OCI-LY1 (cell line): ENCODE measurements around the gene ST6GALNAC3.

Experiments
- H2AFZ ChIP-seq: fragments of 200-600 bp; sonication (generic), shearing (Covaris generic); 2 replicates; pipeline ENCODE4 v1.6.0; 2014; ENCODE audit warnings: antibody characterized with exemption, mild to moderate bottlenecking, low read length
- H3F3A ChIP-seq: fragments of 200-600 bp; sonication (generic), shearing (Covaris generic); 2 replicates; pipeline ENCODE4 v1.6.0; 2014; ENCODE audit warnings: mild to moderate bottlenecking, antibody characterized with exemption, low read length, moderate library complexity; ENCODE audit not compliant: insufficient read depth
- H3K27ac ChIP-seq: fragments of 200-600 bp; sonication (generic); 2 replicates; pipeline ENCODE4 v1.5.1; 2014; ENCODE audit warnings: low read length, mixed run types, mild to moderate bottlenecking, low read depth; ENCODE audit not compliant: poor library complexity, severe bottlenecking
- H3K27me3 ChIP-seq: fragments of 200-600 bp; sonication (generic); 2 replicates; pipeline ENCODE4 v1.6.0; 2014; ENCODE audit warnings: antibody characterized with exemption, mild to moderate bottlenecking, low read length, moderate library complexity; ENCODE audit not compliant: insufficient read depth
- H3K36me3 ChIP-seq: fragments of 200-600 bp; sonication (generic); 2 replicates; pipeline ENCODE4 v1.6.1; 2014; ENCODE audit warnings: mild to moderate bottlenecking, antibody characterized with exemption, low read length, moderate library complexity, mixed read lengths; ENCODE audit not compliant: insufficient read depth
- H3K4me1 ChIP-seq: fragments of 200-600 bp; sonication (generic); 2 replicates; pipeline ENCODE4 v1.5.1; 2014; ENCODE audit warnings: mild to moderate bottlenecking, low read length, moderate library complexity; ENCODE audit not compliant: insufficient read depth, severe bottlenecking
- H3K4me2 ChIP-seq: fragments of 200-600 bp; sonication (generic), shearing (Covaris generic); 2 replicates; pipeline ENCODE4 v1.6.1; 2014; ENCODE audit warnings: low read length
- H3K4me3 ChIP-seq: fragments of 200-600 bp; sonication (generic); 2 replicates; pipeline ENCODE4 v1.5.1; 2014; ENCODE audit warnings: low read length, low read depth, mild to moderate bottlenecking, mixed read lengths; ENCODE audit not compliant: poor library complexity, severe bottlenecking
- H3K79me2 ChIP-seq: fragments of 200-600 bp; shearing (Covaris generic); 2 replicates; pipeline ENCODE4 v1.6.1; 2016; ENCODE audit warnings: mixed run types, low read length, mixed read lengths; ENCODE audit not compliant: insufficient read depth
- H3K9ac ChIP-seq: fragments of 200-600 bp; sonication (generic), shearing (Covaris generic); 2 replicates; pipeline ENCODE4 v1.6.1; 2014; ENCODE audit warnings: mild to moderate bottlenecking, low read length, mixed read lengths
- H3K9me2 ChIP-seq: fragments of 200-600 bp; sonication (generic), shearing (Covaris generic); 2 replicates; pipeline ENCODE4 v1.6.1; 2014; ENCODE audit warnings: low read depth, mild to moderate bottlenecking, low read length, mixed read lengths
- H3K9me3 ChIP-seq: fragments of 200-600 bp; shearing (Covaris generic); 2 replicates; pipeline ENCODE4 v1.6.1; 2014; ENCODE audit warnings: low read length, mixed read lengths
- H4K20me1 ChIP-seq: fragments of 200-600 bp; sonication (generic), shearing (Covaris generic); 2 replicates; pipeline ENCODE4 v1.6.0; 2016; ENCODE audit warnings: mild to moderate bottlenecking, low read length; ENCODE audit not compliant: insufficient read depth
- EZH2 ChIP-seq: fragments of 200-600 bp; sonication (generic), shearing (Covaris generic); IDR thresholded peaks from 2 replicates; pipeline ENCODE4 v1.8.0; 2017; ENCODE audit warnings: borderline replicate concordance, mixed run types, mild to moderate bottlenecking, antibody characterized with exemption, low read length, moderate library complexity, mixed read lengths
- TF ChIP-seq, protein P1 (sequence below): fragments of 200-600 bp; sonication (generic), shearing (Covaris generic); IDR thresholded peaks from 2 replicates; pipeline ENCODE4 v1.5.1; 2017; ENCODE audit warnings: mild to moderate bottlenecking, antibody characterized with exemption, low read length, moderate library complexity, mixed read lengths

The ST6GALNAC3 gene

DNA sequence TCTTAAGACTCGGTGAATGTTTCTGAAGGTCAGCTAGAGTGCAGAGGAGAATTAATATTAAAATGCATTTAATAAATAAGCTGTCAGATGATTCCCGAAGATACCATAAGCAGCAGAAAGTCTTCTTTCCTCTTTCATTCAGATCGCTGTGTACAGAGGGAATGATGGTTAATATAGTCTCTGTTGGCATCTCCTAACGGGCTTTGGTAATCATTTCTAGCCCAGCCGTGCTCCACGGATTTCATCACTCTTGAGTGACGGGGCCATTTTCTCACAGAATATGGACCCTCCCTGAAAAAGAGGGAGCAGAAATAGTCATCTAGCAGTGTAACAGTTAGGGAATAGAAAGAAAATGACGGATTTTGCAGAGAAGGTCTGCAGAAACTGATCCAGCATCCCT, 103.1 kb downstream of the ST6GALNAC3 start:
- H3K27me3 ChIP-seq, result no peaks in the 10 kb centered on the region
- TF ChIP-seq, protein P1, sequence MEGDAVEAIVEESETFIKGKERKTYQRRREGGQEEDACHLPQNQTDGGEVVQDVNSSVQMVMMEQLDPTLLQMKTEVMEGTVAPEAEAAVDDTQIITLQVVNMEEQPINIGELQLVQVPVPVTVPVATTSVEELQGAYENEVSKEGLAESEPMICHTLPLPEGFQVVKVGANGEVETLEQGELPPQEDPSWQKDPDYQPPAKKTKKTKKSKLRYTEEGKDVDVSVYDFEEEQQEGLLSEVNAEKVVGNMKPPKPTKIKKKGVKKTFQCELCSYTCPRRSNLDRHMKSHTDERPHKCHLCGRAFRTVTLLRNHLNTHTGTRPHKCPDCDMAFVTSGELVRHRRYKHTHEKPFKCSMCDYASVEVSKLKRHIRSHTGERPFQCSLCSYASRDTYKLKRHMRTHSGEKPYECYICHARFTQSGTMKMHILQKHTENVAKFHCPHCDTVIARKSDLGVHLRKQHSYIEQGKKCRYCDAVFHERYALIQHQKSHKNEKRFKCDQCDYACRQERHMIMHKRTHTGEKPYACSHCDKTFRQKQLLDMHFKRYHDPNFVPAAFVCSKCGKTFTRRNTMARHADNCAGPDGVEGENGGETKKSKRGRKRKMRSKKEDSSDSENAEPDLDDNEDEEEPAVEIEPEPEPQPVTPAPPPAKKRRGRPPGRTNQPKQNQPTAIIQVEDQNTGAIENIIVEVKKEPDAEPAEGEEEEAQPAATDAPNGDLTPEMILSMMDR, result no peak
- no peak for TF ChIP-seq EZH2
- H3K4me3 ChIP-seq, result no peak overlapping the region
- H3K27ac ChIP-seq, result no peak overlapping the region
- no peaks in the 10 kb centered on the region for H4K20me1 ChIP-seq
- H3K4me2 ChIP-seq, result no peak overlapping the region
- no peak overlapping the region for H2AFZ ChIP-seq
- H3K9me3 ChIP-seq, result no peaks in the 10 kb centered on the region
- H3K36me3 ChIP-seq, result no peaks in the 10 kb centered on the region
- H3K9me2 ChIP-seq, result no peaks in the 10 kb centered on the region
- H3F3A ChIP-seq, result no peaks in the 10 kb centered on the region
- no peak overlapping the region for H3K9ac ChIP-seq
- no peaks in the 10 kb centered on the region for H3K4me1 ChIP-seq
- no peaks in the 10 kb centered on the region for H3K79me2 ChIP-seq

DNA sequence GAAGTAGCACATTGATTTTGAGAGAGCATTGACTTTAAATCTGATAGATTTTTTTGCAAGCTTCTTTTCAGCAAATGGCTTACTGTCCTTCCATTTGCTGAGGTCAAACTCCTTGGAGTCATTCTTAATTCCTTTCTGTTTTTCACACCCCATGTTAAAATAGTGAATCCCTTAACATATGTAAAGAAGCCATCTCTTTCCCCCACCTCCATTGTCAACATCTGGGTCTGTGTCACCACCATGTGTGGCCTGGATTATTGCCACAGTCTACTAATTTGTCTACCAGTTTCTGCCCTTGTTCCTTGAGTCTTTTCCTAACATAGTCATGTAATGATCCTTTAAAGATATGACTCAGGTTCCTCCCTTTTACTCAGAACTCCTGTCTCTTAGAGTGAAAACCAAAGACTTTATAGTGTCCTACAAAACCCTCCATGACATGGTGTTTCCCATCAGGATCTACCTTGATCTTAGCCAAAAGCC, 104.7 kb downstream of the ST6GALNAC3 start:
- H3F3A ChIP-seq, result no peaks in the 10 kb centered on the region
- H3K9me3 ChIP-seq, result no peaks in the 10 kb centered on the region
- no peaks in the 10 kb centered on the region for H3K9me2 ChIP-seq
- no peaks in the 10 kb centered on the region for H3K36me3 ChIP-seq
- no peak overlapping the region for H3K9ac ChIP-seq
- TF ChIP-seq, protein P1, result no peak
- TF ChIP-seq EZH2, result no peak
- H3K79me2 ChIP-seq, result no peaks in the 10 kb centered on the region
- no peaks in the 10 kb centered on the region for H3K4me1 ChIP-seq
- H3K4me3 ChIP-seq, result no peak overlapping the region
- H2AFZ ChIP-seq, result no peak overlapping the region
- H3K27me3 ChIP-seq, result no peaks in the 10 kb centered on the region
- no peaks in the 10 kb centered on the region for H4K20me1 ChIP-seq
- no peak overlapping the region for H3K4me2 ChIP-seq
- H3K27ac ChIP-seq, result no peak overlapping the region

DNA sequence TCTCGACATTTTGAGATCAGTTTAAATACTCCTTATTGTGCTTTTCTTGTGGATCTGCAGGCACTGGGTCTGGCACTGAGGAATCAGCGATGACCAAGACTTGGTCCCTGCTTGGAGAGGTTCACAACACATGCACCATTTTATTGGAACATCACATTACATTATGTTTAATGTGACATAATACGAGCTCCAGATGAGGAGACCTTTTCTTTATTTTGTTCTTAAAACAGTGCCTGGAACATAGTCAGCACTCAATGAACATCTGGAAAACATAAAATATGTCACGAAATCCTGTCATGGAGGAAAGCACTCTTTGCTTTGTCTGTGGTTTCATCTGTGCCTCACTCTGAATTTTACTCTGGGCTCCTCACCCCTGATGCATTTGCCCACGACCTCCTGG, 110.7 kb downstream of the ST6GALNAC3 start:
- H4K20me1 ChIP-seq, result no peaks in the 10 kb centered on the region
- no peak overlapping the region for H2AFZ ChIP-seq
- H3K79me2 ChIP-seq, result no peaks in the 10 kb centered on the region
- no peaks in the 10 kb centered on the region for H3K9me3 ChIP-seq
- no peaks in the 10 kb centered on the region for H3K9me2 ChIP-seq
- TF ChIP-seq, protein P1, result no peak
- no peak for TF ChIP-seq EZH2
- H3K4me1 ChIP-seq, result no peaks in the 10 kb centered on the region
- no peaks in the 10 kb centered on the region for H3K27me3 ChIP-seq
- H3K4me2 ChIP-seq, result no peak overlapping the region
- no peaks in the 10 kb centered on the region for H3F3A ChIP-seq
- no peak overlapping the region for H3K4me3 ChIP-seq
- no peak overlapping the region for H3K9ac ChIP-seq
- H3K36me3 ChIP-seq, result no peaks in the 10 kb centered on the region
- no peak overlapping the region for H3K27ac ChIP-seq
